ENCODE data around the gene ANKIB1.
"Not testable (repeated sequence)": the region's sequence is repeated elsewhere in the genome, so short reads cannot be mapped to it uniquely, and the experiment has no call there.

Gene ANKIB1, protein sequence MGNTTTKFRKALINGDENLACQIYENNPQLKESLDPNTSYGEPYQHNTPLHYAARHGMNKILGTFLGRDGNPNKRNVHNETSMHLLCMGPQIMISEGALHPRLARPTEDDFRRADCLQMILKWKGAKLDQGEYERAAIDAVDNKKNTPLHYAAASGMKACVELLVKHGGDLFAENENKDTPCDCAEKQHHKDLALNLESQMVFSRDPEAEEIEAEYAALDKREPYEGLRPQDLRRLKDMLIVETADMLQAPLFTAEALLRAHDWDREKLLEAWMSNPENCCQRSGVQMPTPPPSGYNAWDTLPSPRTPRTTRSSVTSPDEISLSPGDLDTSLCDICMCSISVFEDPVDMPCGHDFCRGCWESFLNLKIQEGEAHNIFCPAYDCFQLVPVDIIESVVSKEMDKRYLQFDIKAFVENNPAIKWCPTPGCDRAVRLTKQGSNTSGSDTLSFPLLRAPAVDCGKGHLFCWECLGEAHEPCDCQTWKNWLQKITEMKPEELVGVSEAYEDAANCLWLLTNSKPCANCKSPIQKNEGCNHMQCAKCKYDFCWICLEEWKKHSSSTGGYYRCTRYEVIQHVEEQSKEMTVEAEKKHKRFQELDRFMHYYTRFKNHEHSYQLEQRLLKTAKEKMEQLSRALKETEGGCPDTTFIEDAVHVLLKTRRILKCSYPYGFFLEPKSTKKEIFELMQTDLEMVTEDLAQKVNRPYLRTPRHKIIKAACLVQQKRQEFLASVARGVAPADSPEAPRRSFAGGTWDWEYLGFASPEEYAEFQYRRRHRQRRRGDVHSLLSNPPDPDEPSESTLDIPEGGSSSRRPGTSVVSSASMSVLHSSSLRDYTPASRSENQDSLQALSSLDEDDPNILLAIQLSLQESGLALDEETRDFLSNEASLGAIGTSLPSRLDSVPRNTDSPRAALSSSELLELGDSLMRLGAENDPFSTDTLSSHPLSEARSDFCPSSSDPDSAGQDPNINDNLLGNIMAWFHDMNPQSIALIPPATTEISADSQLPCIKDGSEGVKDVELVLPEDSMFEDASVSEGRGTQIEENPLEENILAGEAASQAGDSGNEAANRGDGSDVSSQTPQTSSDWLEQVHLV

DNA sequence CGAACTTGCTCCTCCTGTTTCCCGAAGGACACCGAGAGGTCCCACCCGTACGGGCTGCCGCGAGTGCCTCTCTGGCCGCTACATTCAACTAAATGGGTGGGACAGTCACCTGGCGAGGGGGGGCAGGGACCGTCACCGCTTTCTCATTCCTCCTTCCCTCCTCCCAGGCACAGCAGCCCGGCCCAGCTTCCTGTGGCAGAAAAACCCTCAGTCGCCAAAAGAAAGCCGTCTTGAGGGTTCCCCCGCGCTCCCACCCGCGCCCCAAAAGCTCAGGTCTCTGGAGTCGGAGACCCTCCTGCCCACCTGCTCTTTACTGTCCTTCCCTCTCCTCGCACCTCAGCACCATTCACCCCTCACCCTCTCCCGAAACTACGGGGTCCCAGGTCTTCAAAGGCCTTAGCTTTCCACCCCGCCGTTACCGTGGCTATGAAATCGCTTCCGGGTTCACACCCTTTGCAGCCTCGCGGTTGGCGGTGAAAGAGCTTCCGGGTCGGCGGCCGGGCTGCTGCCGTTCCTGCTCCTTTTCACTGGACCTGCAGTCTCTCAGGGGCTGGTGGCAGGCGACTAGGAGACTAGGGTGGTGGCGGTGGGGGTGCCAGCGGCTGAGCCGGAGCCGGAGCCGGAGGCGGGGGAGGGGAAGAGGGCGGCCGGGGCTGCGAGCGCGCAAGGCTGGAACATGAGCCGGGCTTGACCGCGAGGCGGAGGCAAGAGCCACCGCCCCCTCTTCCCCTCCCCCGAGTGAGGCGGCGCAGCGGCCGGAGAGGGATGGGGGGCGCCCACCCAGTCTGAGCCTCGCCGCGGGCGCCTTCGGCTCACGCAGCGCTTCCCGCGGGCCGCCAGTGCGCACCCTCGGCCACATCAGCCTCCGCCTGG lies at the start of gene ANKIB1, which contains the start of gene KRIT1:
Gene ANKIB1 (plus strand): TSS at position 488 of the 873 bp plus-strand sequence. CDS start 49,005 bp downstream, outside the sequence.
Gene KRIT1 (minus strand): TSS at position 428 of the 873 bp plus-strand sequence. CDS start 3,779 bp downstream, outside the sequence.
- DNase-seq, result peak; percentile 90

DNA sequence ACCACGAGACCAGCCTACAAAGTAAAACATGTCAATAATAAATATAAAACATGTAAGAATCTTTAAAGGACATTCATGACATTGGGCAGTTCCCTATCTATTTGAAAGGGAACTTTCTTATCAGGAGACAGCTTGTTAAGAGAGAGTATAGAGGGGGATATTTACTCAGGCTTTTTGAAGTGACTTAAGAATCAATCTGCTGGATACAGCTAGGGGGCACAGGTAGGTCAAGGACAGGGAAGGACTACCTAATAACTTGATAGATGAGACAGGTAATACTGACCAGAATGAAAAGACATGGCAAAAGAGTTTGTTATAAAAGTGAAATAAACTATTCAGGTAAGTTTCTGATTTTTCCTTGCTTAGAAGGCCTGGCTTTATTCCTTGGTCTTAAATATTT lies 45.0 kb upstream of the ANKIB1 start:
- DNase-seq, result no peak

GRCh38 chr7:92205987-92206386 lies 39.8 kb upstream of the ANKIB1 start:
- no peak for DNase-seq

GRCh38 chr7:92206672-92207071 lies 39.1 kb upstream of the ANKIB1 start:
- DNase-seq, result no peak

DNA sequence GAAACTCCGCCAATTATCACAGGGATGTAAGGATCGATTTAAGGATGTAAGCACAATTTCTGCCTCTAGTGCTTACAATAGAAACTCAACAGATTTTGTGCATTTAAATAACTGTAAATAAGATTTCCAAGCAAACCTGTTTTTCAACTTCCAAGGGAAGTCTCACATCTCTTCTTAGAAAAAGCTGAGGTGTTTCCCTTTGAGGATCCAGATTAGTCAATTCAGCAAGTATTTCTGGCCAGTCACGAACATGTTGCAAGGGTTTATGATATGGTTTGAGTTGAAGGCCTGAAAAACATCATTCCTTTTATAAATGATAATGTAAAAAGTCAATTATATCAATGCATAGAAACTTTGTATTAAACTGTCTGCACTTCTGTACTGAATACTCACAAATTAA lies 24.0 kb upstream of the ANKIB1 start:
- no peak for DNase-seq

DNA sequence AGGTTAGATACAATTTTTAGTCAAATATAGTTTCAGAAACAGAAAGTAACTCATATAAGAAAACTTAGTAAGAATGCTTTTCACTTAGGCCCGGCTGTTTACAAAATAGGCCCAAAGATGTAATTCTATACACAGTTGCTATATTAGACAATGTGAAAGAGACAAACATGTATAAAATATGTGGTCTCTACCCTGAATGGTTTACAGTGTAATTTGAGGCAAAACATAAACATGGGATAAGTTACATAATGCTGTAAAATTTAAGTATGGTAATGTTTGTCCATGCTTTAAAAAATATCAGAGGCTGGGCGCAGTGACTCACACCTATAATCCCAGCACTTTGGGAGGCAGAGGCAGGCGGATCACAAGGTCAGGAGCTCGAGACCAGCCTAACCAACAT lies 18.8 kb upstream of the ANKIB1 start:
- DNase-seq, result no peak

GRCh38 chr7:92228100-92228499 lies 17.7 kb upstream of the ANKIB1 start:
- no peak for DNase-seq

GRCh38 chr7:92228742-92229141 lies 17.0 kb upstream of the ANKIB1 start:
- DNase-seq, result no peak

- no peak for DNase-seq
These were observed 15.2 kb upstream of the ANKIB1 start for GRCh38 chr7:92230547-92230946.

DNA sequence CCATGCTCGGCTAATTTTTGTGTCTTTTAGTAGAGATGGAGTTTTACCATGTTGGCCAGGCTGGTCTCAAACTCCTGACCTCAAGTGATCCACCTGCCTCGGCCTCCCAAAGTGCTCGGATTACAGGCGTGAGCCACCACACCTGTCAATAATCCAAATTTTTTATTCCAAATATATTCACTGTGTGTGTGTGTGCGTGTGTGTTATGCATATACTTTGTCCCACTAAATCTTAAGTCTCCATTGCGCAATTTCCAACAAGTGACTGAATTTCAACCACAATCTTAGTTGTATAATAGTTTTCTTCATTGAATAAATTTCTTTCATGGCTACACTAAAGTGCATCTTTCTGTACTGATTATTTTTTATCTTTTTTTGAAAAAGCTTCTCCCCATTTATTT lies 2.8 kb upstream of the ANKIB1 start:
- no peak for DNase-seq

GRCh38 chr7:92244808-92245486 lies 827 bp upstream of the ANKIB1 start:
- DNase-seq, result no peak

GRCh38 chr7:92246360-92247101 lies 757 bp downstream of the ANKIB1 start:
- DNase-seq, result peak; percentile 52

- no peak for DNase-seq
These were observed 4.8 kb downstream of the ANKIB1 start for GRCh38 chr7:92250603-92251002.

DNA sequence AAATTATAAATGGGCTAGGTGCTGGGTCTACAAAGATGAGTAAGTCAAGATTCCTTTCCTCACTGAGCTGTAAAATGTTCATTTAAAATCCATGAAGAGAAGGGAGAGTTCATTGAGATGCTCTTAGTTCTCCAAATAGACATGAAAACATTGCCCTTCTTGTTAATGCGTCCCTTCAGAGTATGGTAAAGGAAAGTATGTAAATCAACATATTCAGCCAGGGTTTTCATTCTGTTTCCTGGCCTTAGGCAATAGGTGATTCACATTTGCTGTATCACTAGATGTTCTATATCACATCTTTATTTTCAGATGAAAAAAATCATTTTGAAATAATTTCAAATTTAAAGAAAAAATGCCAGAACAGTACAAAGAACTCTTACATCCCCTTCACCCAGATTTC lies 5.4 kb downstream of the ANKIB1 start:
- DNase-seq, result no peak

DNA sequence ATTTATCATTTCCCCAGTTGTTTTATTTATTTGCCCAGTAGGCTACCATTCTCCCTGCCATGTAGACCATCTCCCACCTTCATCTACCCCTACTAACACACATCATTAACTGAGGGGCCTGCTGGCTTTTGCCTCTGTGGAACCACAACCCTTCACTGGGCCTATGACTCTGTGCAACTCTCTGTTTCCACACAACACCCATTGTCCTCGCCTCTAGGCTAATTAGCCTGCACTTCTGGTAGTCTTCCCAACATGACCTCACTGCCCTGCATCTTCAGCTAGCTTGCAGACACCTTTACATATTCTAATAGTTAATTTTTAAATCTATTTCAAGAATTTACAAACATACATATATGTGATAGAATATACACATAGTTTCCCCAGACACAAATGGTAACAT lies 7.5 kb downstream of the ANKIB1 start:
- DNase-seq, result no peak

GRCh38 chr7:92254800-92255199 lies 9.0 kb downstream of the ANKIB1 start:
- DNase-seq, result not testable (repeated sequence)

DNA sequence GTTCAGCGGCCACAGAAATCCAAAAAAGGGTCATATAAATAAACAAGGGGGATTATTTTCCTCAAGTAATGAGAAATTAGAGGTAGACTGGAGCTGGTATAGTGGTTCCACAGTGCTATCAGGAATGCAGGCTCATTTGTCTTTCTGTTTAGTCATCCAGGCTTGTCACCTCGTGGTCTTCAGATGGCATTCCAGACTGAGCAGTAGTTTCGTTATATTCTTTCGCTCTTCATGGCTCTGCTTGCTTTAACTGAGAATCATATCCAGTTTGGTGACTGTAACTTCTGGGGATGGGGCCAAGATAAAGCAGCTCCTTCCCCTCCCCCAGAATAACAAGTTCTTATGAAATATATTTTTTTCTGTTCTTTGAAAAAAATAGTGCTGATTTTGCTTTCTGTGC lies 9.5 kb downstream of the ANKIB1 start:
- no peak for DNase-seq

DNA sequence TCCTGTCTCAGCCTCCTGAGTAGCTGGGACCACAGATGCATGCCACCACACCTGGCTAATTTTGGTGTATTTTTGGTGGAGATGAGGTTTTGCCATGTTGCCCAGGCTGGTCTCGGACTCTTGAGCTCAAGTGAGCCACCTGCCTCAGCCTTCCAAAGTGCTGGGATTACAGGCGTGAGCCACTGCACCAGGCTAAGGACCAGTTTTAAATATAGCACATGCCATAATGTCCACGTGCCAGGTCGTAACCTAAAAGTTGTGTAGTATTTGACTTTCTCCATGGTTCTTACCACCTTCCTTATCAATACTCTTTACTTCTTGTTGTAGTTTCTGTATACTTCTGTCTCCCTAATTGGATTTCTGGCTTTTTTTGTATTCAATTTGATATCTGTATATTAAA lies 13.3 kb downstream of the ANKIB1 start:
- no peak for DNase-seq

DNA sequence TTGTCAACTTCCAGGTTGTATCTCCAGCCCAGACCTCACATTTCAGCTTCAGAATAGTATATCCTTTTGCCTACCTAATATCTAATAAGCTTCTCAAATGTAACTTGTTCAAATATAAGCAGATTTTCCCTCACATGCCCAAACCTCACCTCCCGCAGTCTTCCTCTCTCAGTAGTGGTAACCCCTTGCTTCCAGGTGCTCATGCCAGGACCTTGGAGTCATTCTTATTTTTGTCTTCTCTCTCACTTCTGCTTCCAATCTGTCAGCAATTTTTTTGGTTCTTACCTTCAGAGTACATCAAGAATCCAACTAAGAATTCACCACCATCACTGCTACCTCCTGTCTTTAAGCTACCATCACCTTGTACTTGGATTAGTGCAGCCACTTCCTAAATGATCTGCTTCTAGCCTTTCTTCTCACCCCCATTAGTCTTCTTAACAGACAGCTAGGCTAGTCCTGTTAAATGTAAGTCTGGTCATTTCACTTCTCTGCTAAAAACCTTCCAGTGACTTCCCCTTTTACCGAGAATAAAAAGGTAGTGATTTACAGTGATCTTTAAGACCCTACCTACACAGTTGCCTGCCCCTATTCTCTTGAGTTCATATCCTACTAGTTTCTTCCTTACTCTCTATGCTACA lies 14.0 kb downstream of the ANKIB1 start:
- DNase-seq, result no peak

DNA sequence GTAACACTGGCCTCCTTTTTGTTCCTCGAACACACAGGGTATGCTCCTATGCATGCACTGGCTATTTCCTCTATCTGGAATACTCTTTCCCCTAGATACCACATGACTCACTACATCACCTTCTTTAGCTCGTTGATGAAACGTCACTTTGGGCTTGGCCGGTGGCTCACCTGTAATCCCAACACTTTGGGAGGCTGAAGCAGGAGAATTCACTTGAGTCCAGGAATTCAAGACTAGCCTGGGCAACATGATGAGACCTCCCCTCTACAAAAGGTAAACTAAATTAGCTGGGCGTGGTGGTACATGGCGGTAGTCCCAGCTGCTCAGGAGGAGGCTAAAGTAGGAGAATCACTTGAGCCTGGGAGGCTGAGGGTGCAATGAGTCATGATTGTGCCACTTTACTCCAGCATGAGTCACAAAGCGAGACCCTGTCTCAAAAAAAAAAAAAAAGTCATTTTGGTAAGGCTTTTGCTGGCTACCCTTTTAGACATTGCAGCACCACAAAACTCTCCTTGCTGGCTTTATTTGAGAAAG lies 14.5 kb downstream of the ANKIB1 start:
- no peak for DNase-seq

All from NCI-H2171 treated with DMSO at 0.1 percent for 48 hours (cell line).